GM23338 (cell line): ENCODE measurements around the gene RHOV.

Source experiments
- CREB1 ChIP-seq: fragments of 250-450 bp; sonication (Bioruptor Pico); IDR thresholded peaks from 2 replicates; pipeline ENCODE4 v1.5.0; 2020; ENCODE audit warnings: low read depth, mild to moderate bottlenecking, moderate library complexity
- ETS1 ChIP-seq: IDR thresholded peaks from 2 replicates; pipeline ENCODE4 v1.6.1; 2016; ENCODE audit warnings: antibody characterized with exemption
- EZH2 ChIP-seq: fragments of 200-600 bp; sonication (generic); IDR thresholded peaks from one replicate; pipeline ENCODE4 v1.8.0; 2017; ENCODE audit warnings: antibody characterized with exemption, mild to moderate bottlenecking, low read depth; ENCODE audit not compliant: unreplicated experiment
- EZH2phosphoT487 ChIP-seq: fragments of 200-600 bp; sonication (generic); IDR thresholded peaks from one replicate; pipeline ENCODE4 v1.8.1; 2018; ENCODE audit warnings: antibody characterized with exemption; ENCODE audit not compliant: unreplicated experiment
- JUNB ChIP-seq: IDR thresholded peaks from one replicate; pipeline ENCODE4 v1.6.1; 2016; ENCODE audit warnings: antibody characterized with exemption; ENCODE audit not compliant: unreplicated experiment
- NANOG ChIP-seq: IDR thresholded peaks from 2 replicates; pipeline ENCODE4 v1.6.1; 2016; ENCODE audit warnings: antibody characterized with exemption, borderline replicate concordance
- POLR2AphosphoS5 ChIP-seq: IDR thresholded peaks from 2 replicates; pipeline ENCODE4 v1.6.1; 2016; ENCODE audit warnings: antibody characterized with exemption, low read depth
- STAT1 ChIP-seq: IDR thresholded peaks from one replicate; pipeline ENCODE4 v1.6.1; 2016; ENCODE audit warnings: antibody characterized with exemption; ENCODE audit not compliant: unreplicated experiment
- ZNF114 ChIP-seq: fragments of 250-450 bp; sonication (Bioruptor Pico); IDR thresholded peaks from 2 replicates; pipeline ENCODE4 v1.5.0; 2020; ENCODE audit warnings: mild to moderate bottlenecking, moderate library complexity
- ZNF331 ChIP-seq: fragments of 250-450 bp; sonication (Bioruptor Pico); IDR thresholded peaks from 2 replicates; pipeline ENCODE4 v1.5.0; 2020; ENCODE audit warnings: low read depth, mild to moderate bottlenecking, moderate library complexity
- TF ChIP-seq, protein P1 (sequence below), 2 experiments: fragments of 200-600 bp in 1 of 2; sonication (generic) in 1 of 2; conservative IDR thresholded peaks; 2 replicates each; pipeline versions ENCODE4 v1.5.1 to v1.6.1; 2016 to 2017; ENCODE audit warnings: antibody characterized with exemption in 2 of 2, low read depth in 2 of 2, mild to moderate bottlenecking in 2 of 2, moderate library complexity in 1 of 2
- TF ChIP-seq, protein P2 (sequence below): IDR thresholded peaks from one replicate; pipeline ENCODE4 v1.6.1; 2018; ENCODE audit warnings: antibody characterized with exemption; ENCODE audit not compliant: unreplicated experiment
- TF ChIP-seq, protein P3 (sequence below): fragments of 250-450 bp; sonication (Bioruptor Pico); IDR thresholded peaks from 2 replicates; pipeline ENCODE4 v1.5.0; 2020; ENCODE audit warnings: mild to moderate bottlenecking, moderate library complexity

DNA sequence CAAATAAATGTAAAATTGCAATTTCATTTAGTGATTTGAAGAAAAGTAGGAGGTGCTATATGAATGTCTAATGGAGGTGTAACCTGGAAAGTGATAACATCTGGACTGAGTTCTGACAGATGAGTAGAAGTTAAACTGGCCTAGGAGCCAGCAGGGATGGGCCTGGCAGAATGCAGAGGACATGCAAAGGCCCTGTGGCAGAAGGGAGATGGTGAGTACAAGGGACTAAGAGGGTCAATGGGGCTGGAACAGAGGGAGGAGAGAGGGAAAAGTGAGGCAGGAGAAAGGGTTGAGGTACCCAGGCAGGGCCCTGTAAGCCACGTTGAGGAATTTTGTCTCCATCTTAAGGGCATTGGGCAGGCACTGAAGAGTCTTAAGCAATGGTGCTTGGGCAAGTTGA is 42.2 kb downstream of the RHOV start:
- TF ChIP-seq, protein P1, sequence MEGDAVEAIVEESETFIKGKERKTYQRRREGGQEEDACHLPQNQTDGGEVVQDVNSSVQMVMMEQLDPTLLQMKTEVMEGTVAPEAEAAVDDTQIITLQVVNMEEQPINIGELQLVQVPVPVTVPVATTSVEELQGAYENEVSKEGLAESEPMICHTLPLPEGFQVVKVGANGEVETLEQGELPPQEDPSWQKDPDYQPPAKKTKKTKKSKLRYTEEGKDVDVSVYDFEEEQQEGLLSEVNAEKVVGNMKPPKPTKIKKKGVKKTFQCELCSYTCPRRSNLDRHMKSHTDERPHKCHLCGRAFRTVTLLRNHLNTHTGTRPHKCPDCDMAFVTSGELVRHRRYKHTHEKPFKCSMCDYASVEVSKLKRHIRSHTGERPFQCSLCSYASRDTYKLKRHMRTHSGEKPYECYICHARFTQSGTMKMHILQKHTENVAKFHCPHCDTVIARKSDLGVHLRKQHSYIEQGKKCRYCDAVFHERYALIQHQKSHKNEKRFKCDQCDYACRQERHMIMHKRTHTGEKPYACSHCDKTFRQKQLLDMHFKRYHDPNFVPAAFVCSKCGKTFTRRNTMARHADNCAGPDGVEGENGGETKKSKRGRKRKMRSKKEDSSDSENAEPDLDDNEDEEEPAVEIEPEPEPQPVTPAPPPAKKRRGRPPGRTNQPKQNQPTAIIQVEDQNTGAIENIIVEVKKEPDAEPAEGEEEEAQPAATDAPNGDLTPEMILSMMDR (conservative IDR thresholded peaks at IDR 0.05; ENCODE audit: low read depth in 2 of 2), result no peak
- TF ChIP-seq EZH2phosphoT487 (no peak), JUNB (no peak), EZH2 (no peak), CREB1 (CRISPR knock-in tag) (no peak), POLR2AphosphoS5 (no peak), ZNF331 (CRISPR knock-in tag) (no peak), STAT1 (no peak), NANOG (no peak), ETS1 (no peak), ZNF114 (CRISPR knock-in tag) (no peak)
- TF ChIP-seq, protein P2, sequence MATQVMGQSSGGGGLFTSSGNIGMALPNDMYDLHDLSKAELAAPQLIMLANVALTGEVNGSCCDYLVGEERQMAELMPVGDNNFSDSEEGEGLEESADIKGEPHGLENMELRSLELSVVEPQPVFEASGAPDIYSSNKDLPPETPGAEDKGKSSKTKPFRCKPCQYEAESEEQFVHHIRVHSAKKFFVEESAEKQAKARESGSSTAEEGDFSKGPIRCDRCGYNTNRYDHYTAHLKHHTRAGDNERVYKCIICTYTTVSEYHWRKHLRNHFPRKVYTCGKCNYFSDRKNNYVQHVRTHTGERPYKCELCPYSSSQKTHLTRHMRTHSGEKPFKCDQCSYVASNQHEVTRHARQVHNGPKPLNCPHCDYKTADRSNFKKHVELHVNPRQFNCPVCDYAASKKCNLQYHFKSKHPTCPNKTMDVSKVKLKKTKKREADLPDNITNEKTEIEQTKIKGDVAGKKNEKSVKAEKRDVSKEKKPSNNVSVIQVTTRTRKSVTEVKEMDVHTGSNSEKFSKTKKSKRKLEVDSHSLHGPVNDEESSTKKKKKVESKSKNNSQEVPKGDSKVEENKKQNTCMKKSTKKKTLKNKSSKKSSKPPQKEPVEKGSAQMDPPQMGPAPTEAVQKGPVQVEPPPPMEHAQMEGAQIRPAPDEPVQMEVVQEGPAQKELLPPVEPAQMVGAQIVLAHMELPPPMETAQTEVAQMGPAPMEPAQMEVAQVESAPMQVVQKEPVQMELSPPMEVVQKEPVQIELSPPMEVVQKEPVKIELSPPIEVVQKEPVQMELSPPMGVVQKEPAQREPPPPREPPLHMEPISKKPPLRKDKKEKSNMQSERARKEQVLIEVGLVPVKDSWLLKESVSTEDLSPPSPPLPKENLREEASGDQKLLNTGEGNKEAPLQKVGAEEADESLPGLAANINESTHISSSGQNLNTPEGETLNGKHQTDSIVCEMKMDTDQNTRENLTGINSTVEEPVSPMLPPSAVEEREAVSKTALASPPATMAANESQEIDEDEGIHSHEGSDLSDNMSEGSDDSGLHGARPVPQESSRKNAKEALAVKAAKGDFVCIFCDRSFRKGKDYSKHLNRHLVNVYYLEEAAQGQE, result no peak
- TF ChIP-seq, protein P3, sequence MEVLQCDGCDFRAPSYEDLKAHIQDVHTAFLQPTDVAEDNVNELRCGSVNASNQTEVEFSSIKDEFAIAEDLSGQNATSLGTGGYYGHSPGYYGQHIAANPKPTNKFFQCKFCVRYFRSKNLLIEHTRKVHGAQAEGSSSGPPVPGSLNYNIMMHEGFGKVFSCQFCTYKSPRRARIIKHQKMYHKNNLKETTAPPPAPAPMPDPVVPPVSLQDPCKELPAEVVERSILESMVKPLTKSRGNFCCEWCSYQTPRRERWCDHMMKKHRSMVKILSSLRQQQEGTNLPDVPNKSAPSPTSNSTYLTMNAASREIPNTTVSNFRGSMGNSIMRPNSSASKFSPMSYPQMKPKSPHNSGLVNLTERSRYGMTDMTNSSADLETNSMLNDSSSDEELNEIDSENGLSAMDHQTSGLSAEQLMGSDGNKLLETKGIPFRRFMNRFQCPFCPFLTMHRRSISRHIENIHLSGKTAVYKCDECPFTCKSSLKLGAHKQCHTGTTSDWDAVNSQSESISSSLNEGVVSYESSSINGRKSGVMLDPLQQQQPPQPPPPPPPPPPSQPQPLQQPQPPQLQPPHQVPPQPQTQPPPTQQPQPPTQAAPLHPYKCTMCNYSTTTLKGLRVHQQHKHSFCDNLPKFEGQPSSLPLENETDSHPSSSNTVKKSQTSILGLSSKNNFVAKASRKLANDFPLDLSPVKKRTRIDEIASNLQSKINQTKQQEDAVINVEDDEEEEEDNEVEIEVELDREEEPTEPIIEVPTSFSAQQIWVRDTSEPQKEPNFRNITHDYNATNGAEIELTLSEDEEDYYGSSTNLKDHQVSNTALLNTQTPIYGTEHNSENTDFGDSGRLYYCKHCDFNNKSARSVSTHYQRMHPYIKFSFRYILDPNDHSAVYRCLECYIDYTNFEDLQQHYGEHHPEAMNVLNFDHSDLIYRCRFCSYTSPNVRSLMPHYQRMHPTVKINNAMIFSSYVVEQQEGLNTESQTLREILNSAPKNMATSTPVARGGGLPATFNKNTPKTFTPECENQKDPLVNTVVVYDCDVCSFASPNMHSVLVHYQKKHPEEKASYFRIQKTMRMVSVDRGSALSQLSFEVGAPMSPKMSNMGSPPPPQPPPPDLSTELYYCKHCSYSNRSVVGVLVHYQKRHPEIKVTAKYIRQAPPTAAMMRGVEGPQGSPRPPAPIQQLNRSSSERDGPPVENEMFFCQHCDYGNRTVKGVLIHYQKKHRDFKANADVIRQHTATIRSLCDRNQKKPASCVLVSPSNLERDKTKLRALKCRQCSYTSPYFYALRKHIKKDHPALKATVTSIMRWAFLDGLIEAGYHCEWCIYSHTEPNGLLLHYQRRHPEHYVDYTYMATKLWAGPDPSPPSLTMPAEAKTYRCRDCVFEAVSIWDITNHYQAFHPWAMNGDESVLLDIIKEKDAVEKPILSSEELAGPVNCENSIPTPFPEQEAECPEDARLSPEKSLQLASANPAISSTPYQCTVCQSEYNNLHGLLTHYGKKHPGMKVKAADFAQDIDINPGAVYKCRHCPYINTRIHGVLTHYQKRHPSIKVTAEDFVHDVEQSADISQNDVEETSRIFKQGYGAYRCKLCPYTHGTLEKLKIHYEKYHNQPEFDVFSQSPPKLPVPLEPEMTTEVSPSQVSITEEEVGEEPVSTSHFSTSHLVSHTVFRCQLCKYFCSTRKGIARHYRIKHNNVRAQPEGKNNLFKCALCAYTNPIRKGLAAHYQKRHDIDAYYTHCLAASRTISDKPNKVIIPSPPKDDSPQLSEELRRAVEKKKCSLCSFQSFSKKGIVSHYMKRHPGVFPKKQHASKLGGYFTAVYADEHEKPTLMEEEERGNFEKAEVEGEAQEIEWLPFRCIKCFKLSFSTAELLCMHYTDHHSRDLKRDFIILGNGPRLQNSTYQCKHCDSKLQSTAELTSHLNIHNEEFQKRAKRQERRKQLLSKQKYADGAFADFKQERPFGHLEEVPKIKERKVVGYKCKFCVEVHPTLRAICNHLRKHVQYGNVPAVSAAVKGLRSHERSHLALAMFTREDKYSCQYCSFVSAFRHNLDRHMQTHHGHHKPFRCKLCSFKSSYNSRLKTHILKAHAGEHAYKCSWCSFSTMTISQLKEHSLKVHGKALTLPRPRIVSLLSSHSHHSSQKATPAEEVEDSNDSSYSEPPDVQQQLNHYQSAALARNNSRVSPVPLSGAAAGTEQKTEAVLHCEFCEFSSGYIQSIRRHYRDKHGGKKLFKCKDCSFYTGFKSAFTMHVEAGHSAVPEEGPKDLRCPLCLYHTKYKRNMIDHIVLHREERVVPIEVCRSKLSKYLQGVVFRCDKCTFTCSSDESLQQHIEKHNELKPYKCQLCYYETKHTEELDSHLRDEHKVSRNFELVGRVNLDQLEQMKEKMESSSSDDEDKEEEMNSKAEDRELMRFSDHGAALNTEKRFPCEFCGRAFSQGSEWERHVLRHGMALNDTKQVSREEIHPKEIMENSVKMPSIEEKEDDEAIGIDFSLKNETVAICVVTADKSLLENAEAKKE (CRISPR knock-in tag), result no peak
